HUES6 (cell line): ENCODE data around the gene CTDSP1.

ENCODE experiments used
- H3K27ac ChIP-seq: 2 replicates; pipeline ENCODE4 v1.7.0; 2013; ENCODE audit warnings: low read depth, mild to moderate bottlenecking, low read length, inconsistent platforms
- H3K27me3 ChIP-seq: 2 replicates; pipeline ENCODE4 v1.6.1; 2013; ENCODE audit warnings: low read length; ENCODE audit not compliant: control insufficient read depth, insufficient read depth
- H3K36me3 ChIP-seq: 2 replicates; pipeline ENCODE4 v1.6.1; 2013; ENCODE audit warnings: low read length; ENCODE audit not compliant: control insufficient read depth, insufficient read depth
- H3K4me1 ChIP-seq: 2 replicates; pipeline ENCODE4 v1.6.1; 2013; ENCODE audit warnings: low read length; ENCODE audit not compliant: control insufficient read depth, insufficient read depth
- H3K4me3 ChIP-seq: 2 replicates; pipeline ENCODE4 v1.5.1; 2013; ENCODE audit warnings: low read depth, low read length
- H3K9ac ChIP-seq: one replicate; pipeline ENCODE4 v1.6.1; 2013; ENCODE audit warnings: mild to moderate bottlenecking, low read length
- H3K9me3 ChIP-seq: 2 replicates; pipeline ENCODE4 v1.6.1; 2013; ENCODE audit warnings: low read depth, low read length; ENCODE audit not compliant: control insufficient read depth, insufficient read depth

Gene CTDSP1

GRCh38 chr2:218445602-218446001 lies 45.9 kb downstream of the CTDSP1 start:
- no peaks in the 10 kb centered on the region for H3K27me3 ChIP-seq
- no peak overlapping the region for H3K27ac ChIP-seq
- H3K9me3 ChIP-seq, result no peaks in the 10 kb centered on the region
- H3K36me3 ChIP-seq, result peaks cover 37% of the 10 kb centered on the region
- no peak overlapping the region for H3K4me3 ChIP-seq
- no peaks in the 10 kb centered on the region; the same call in 1 of the 2 replicates for H3K4me1 ChIP-seq
- no peak overlapping the region for H3K9ac ChIP-seq

DNA sequence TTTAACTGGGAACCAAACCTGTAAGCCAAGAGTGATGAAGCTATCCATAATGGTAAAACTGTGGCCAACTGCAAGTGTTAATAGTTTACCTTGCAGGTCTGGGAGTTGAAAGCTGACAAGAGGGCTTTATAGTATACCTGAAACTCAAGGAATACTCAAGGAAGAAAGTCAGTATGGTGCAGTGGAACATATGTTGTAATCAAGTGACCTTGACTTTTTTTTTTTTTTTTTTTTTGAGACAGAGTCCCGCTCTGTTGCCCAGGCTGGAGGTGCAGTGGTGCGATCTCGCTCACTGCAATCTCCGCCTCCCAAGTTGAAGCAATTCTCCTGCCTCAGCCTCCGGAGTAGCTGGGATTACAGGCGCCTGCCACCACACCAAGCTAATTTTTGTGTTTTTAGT lies 46.9 kb downstream of the CTDSP1 start:
- H3K9me3 ChIP-seq, result no peaks in the 10 kb centered on the region
- peaks cover 38% of the 10 kb centered on the region for H3K36me3 ChIP-seq
- no peaks in the 10 kb centered on the region; the same call in none of the 2 replicates for H3K4me1 ChIP-seq
- H3K27ac ChIP-seq, result no peak overlapping the region
- no peak overlapping the region for H3K4me3 ChIP-seq
- H3K9ac ChIP-seq, result no peak overlapping the region
- no peaks in the 10 kb centered on the region for H3K27me3 ChIP-seq

DNA sequence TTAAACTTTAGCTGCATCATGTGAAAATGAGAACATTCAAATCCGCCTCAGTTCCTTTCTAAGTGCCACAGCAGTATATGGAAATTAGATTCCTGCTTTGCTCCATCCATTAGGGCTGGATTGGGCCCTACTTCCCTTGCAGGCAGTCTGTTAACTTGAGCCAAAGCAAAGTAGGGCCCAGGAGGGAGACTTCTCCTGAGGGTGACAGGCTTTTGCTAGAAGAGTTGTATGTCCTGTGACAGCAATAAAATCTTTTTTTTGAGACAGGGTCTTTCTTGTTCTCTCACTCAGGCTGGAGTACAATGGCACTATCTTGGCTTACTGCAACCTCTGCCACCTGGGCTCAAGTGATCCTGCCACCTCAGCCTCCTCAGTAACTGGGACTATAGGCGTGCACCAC lies 47.4 kb downstream of the CTDSP1 start:
- Histone ChIP-seq H3K27ac (no peak overlapping the region), H3K27me3 (no peaks in the 10 kb centered on the region), H3K9me3 (no peaks in the 10 kb centered on the region), H3K4me1 (no peaks in the 10 kb centered on the region; the same call in none of the 2 replicates), H3K9ac (no peak overlapping the region), H3K36me3 (peaks cover 38% of the 10 kb centered on the region), H3K4me3 (no peak overlapping the region)

DNA sequence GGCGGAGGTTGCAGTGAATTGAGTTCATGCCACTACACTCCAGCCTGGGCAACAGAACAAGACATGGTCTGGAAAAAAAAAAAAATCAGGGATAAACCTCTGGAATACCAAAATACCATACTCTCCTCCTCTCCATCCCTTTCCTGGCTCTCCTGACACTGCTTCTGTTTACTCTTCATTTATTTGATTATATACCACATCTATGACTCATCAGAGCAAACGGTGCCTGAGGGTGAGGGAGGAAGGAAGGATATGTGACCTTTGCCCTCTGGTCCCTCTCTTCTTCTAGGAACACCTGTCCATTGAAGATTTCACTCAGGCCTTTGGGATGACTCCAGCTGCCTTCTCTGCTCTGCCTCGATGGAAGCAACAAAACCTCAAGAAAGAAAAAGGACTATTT lies 49.3 kb downstream of the CTDSP1 start:
- no peak overlapping the region for H3K9ac ChIP-seq
- no peak overlapping the region for H3K4me3 ChIP-seq
- no peaks in the 10 kb centered on the region; the same call in none of the 2 replicates for H3K4me1 ChIP-seq
- H3K27ac ChIP-seq, result no peak overlapping the region
- H3K27me3 ChIP-seq, result no peaks in the 10 kb centered on the region
- no peaks in the 10 kb centered on the region for H3K9me3 ChIP-seq
- H3K36me3 ChIP-seq, result peaks cover 52% of the 10 kb centered on the region

- no peaks in the 10 kb centered on the region for H3K9me3 ChIP-seq
- no peak overlapping the region for H3K27ac ChIP-seq
- H3K4me3 ChIP-seq, result no peak overlapping the region
- H3K9ac ChIP-seq, result no peak overlapping the region
- H3K27me3 ChIP-seq, result no peaks in the 10 kb centered on the region
- H3K4me1 ChIP-seq, result no peaks in the 10 kb centered on the region; the same call in none of the 2 replicates
- H3K36me3 ChIP-seq, result peaks cover 71% of the 10 kb centered on the region
These were observed 52.4 kb downstream of the CTDSP1 start for GRCh38 chr2:218452079-218452478.
